ENCODE measurements around the gene PAK2. TPM values are rescaled to one million over a fixed set of nuclear protein-coding genes. Genes with fewer than 3 reads are reported as not detected.
"Not testable (repeated sequence)": the region's sequence is repeated elsewhere in the genome, so short reads cannot be mapped to it uniquely, and the experiment has no call there.

The PAK2 gene
- total and polyA plus RNA-seq, 10 donors, result 21.2 to 113 (median 99.9) TPM

DNA sequence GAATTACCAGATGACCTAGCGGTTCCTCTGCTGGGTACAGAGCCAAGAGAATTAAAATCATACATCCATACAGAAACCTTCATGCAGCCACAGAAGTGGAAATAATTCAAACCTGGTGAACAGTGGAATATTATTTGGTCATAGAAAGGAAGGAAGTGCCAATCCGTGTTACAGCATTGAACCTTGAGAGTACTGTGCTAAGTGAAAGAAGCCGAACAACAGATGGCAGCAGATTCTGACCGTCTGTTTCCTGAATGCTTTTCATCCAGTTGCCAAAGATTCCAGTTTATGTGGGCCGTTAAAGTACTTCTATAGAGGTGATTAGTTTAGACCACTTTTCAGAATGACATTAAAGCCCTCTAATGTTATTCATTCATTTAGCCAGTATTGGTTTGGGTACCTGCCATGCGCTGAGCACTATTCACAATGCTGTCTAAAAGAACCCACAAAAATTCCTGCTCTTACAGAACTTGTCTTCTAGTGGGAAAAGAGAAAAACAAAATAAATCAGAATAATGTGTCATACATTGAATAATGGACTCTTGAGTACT is 82.2 kb downstream of the PAK2 start:
- Histone ChIP-seq H3K36me3 (peaks cover 9 to 100% (median 92%) of the 10 kb centered on the region in 6 donors), H3K4me3 (no peak overlapping the region), H3K9me3 (no peaks in the 10 kb centered on the region), H3K27me3 (replicated peaks in 1 of 7) (no peaks in the 10 kb centered on the region), H3K27ac (peak overlapping the region in 3 of 8 donors; percentile 11 to 36 (median 34)), H3K4me1 (no peaks in the 10 kb centered on the region)
- no peak for DNase-seq
- 76 to 85% (median 82%) methylated on average over 6 of the region's 6 CpGs for WGBS, 5 donors
- intact Hi-C loops (cut with DNase I; ENCODE audit: low total_unique reads), result no loop called here
- no peak for TF ChIP-seq POLR2AphosphoS5 (IDR thresholded peaks at IDR 0.05)
- no peak for TF ChIP-seq POLR2A (IDR thresholded peaks at IDR 0.05)
- TF ChIP-seq, protein P1, sequence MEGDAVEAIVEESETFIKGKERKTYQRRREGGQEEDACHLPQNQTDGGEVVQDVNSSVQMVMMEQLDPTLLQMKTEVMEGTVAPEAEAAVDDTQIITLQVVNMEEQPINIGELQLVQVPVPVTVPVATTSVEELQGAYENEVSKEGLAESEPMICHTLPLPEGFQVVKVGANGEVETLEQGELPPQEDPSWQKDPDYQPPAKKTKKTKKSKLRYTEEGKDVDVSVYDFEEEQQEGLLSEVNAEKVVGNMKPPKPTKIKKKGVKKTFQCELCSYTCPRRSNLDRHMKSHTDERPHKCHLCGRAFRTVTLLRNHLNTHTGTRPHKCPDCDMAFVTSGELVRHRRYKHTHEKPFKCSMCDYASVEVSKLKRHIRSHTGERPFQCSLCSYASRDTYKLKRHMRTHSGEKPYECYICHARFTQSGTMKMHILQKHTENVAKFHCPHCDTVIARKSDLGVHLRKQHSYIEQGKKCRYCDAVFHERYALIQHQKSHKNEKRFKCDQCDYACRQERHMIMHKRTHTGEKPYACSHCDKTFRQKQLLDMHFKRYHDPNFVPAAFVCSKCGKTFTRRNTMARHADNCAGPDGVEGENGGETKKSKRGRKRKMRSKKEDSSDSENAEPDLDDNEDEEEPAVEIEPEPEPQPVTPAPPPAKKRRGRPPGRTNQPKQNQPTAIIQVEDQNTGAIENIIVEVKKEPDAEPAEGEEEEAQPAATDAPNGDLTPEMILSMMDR (IDR thresholded peaks at IDR 0.05 in 8 of 11, conservative IDR thresholded peaks at IDR 0.05 in 3 of 11), result no peak

DNA sequence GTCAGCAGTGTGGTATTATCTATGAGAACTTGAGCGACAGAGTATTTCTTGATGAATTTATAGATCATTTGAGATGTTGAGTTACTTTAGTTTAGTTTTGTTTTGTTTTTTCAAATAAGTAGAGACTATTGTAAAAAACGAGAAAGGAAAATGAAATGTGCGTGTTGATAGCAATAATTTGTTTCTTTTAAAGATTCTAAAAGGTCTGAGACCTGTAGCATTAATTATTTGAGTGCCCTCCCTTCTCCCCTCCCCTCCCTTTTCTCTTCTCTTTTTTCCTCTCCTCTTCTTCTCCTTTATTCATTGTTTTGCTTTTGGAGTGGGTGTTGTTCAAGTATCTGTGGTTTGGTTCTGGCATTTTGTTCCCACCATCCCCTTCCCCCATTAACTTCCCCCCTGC is 90.0 kb downstream of the PAK2 start:
- H3K4me3 ChIP-seq; H3K27ac ChIP-seq; H3K4me1 ChIP-seq; intact Hi-C loops (cut with DNase I; ENCODE audit: low total_unique reads); H3K9me3 ChIP-seq; DNase-seq; H3K27me3 ChIP-seq (replicated peaks in 1 of 7): not testable (repeated sequence)
- 90 to 98% (median 95%) methylated on average over 3 of the region's 3 CpGs for WGBS, 5 donors
- H3K36me3 ChIP-seq, result peaks cover 0 to 85% (median 56%) of the 10 kb centered on the region in 6 donors

DNA sequence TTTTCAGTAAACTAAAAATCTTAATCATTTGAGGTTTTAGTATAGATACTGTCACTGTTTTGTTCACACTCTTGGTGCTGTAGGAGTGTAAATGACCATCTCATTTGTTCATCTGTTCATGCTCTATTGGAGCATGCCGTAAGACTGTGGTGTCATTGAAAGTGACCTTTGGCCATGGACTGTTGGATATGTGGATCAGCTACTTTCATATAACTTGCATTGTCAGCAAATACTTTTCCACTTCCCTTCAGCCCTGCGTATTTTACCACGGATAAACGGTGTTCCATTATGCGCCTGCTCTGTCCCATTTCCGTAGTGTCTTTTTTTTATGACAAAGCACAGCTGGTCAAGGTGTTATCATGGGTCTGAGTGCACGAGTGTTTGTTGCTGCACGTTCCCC is 95.4 kb downstream of the PAK2 start:
- intact Hi-C loops (cut with DNase I; ENCODE audit: low total_unique reads), result no loop called here
- no peak for DNase-seq

DNA sequence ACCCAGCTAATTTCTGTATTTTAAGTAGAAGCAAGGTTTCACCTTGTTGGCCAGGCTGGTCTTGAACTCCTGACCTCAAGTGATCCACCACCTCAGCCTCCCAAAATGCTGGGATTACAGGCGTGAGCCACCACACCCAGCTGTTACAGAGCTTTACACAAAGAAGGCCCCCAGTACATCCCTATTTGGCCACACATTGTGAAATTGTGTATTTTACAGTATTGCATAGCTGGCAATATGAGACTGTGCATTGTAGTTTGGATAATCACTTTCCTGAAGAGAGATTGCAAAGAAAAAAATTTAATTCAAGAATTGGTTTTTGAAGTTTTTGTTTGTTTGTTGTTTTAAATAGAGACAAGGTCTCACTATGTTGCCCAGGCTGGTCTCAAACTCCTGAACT is 97.0 kb downstream of the PAK2 start:
- WGBS, 5 donors, result 62 to 90% (median 78%) methylated on average over 1 of the region's 1 CpG
- intact Hi-C loops (cut with DNase I; ENCODE audit: low total_unique reads); H3K4me3 ChIP-seq; DNase-seq; H3K27me3 ChIP-seq (replicated peaks in 1 of 7); H3K27ac ChIP-seq; H3K9me3 ChIP-seq: not testable (repeated sequence)
- H3K36me3 ChIP-seq, result peaks cover 0 to 16% (median 3%) of the 10 kb centered on the region in 6 donors
- H3K4me1 ChIP-seq, result peaks cover 0 to 20% (median 5%) of the 10 kb centered on the region in 6 donors

More for the DNA sequence above, 95.4 kb downstream of the PAK2 start:
- Histone ChIP-seq H3K9me3 (no peaks in the 10 kb centered on the region), H3K36me3 (peaks cover 0 to 31% (median 16%) of the 10 kb centered on the region in 6 donors), H3K27ac (peak overlapping the region in 6 of 8 donors; percentile 1 to 70 (median 38)), H3K27me3 (replicated peaks in 1 of 7) (no peaks in the 10 kb centered on the region), H3K4me3 (no peak overlapping the region), H3K4me1 (peaks cover 0 to 20% (median 5%) of the 10 kb centered on the region in 6 donors)
- 57 to 71% (median 59%) methylated on average over 8 of the region's 8 CpGs for WGBS, 5 donors
- TF ChIP-seq POLR2A (IDR thresholded peaks at IDR 0.05) (no peak), POLR2AphosphoS5 (IDR thresholded peaks at IDR 0.05) (peak in 1 of 3 donors; percentile 78)

DNA sequence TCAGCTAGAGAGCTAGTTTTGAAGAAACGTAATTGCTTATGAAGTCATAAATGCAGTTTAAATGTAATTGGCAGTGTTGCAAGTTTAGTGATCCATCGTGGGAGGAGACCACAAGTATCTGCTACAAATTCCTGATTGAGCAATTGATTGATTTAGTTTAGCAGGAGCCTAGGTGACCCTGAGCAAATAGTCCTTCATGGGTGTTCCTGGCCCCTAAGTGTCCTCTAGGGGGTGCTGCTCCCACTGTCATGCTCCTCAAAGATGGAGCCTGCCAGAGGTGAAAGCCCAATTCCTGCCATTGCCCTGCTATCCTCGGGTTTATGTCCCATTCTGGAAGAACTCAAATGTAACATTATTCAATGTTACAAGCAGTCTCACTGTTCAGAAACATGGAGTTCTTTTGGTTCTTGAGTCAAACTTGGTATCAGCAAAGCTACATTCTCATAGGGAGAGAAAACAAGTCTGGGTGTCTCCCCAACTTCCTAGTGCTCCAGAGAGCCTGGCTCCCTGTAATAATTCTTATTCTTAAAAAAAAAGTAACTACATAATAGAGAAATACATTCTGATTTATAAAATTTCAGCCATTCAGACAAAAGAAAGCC is 98.3 kb downstream of the PAK2 start:
- intact Hi-C loops (cut with DNase I; ENCODE audit: low total_unique reads), result no loop called here
- TF ChIP-seq, protein P1 (IDR thresholded peaks at IDR 0.05 in 8 of 11, conservative IDR thresholded peaks at IDR 0.05 in 3 of 11), result peak; percentile 54 to 90 (median 78)
- TF ChIP-seq POLR2AphosphoS5 (IDR thresholded peaks at IDR 0.05) (peak in 1 of 3 donors; percentile 64), POLR2A (IDR thresholded peaks at IDR 0.05) (no peak)

DNA sequence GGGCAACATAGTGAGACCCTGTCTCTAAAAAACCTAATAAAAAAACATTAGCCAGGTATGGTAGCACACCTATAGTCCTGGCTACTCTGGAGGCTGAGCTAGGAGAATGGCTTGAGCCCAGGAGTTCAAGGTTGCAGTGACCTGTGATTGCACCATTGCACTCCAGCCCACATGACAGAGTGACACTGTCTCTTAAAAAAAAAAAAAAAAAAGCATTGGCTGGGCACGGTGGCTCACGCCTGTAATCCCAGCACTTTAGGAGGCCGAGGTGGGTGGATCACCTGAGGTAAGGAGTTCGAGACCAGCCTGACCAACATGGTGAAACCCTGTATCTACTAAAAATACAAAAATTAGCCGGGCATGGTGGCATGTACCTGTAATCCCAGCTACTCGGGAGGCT is 99.7 kb downstream of the PAK2 start:
- H3K4me3 ChIP-seq; DNase-seq; H3K36me3 ChIP-seq; intact Hi-C loops (cut with DNase I; ENCODE audit: low total_unique reads); H3K27me3 ChIP-seq (replicated peaks in 1 of 7); H3K27ac ChIP-seq; H3K9me3 ChIP-seq: not testable (repeated sequence)
- WGBS, 5 donors, result 88 to 93% (median 91%) methylated on average over 6 of the region's 6 CpGs
- H3K4me1 ChIP-seq, result peaks cover 0 to 20% (median 5%) of the 10 kb centered on the region in 6 donors

More for the DNA sequence above, 98.3 kb downstream of the PAK2 start:
- WGBS, 5 donors, result 36 to 48% (median 39%) methylated on average over 3 of the region's 3 CpGs
- Histone ChIP-seq H3K9me3 (no peaks in the 10 kb centered on the region), H3K27me3 (replicated peaks in 1 of 7) (no peaks in the 10 kb centered on the region), H3K4me3 (no peak overlapping the region), H3K27ac (no peak overlapping the region), H3K36me3 (peaks cover 0 to 3% (median 0%) of the 10 kb centered on the region in 6 donors), H3K4me1 (peaks cover 0 to 20% (median 5%) of the 10 kb centered on the region in 6 donors)
- DNase-seq, result peak; percentile 82
